RPMI7951 (cell line): Measurements from ENCODE around the gene ST6GALNAC4. TPM values are rescaled to one million over a fixed set of nuclear protein-coding genes. Genes with fewer than 3 reads are reported as not detected.
"Not testable (repeated sequence)": the region's sequence is repeated elsewhere in the genome, so short reads cannot be mapped to it uniquely, and the experiment has no call there.

Experiments
- DNase-seq: peaks from one replicate; pipeline ENCODE4 v3.0.0-alpha.2; 2012; ENCODE audit warnings: low read depth
- total RNA-seq: library from RNA; depleted of rRNA; stranded (reverse); fragments of >200 nt; shearing (Covaris generic); gene quantifications from 2 replicates; pipeline ENCODE4 v1.2.3, GENCODE V29; 2014; rRNA removed

Gene ST6GALNAC4
- total RNA-seq, 1 experiment from 2014 or later = 10.5 TPM

GRCh38 chr9:127870153-127870491 lies 46.7 kb downstream of the ST6GALNAC4 start:
- not testable (repeated sequence) for DNase-seq

- peak; percentile 72 for DNase-seq
These were observed 47.3 kb downstream of the ST6GALNAC4 start for GRCh38 chr9:127869310-127870152.

- DNase-seq = no peak
These were observed 48.5 kb downstream of the ST6GALNAC4 start for GRCh38 chr9:127868278-127868902.

GRCh38 chr9:127867356-127868277 lies 49.2 kb downstream of the ST6GALNAC4 start:
- DNase-seq = no peak

- DNase-seq = no peak
These were observed 50.3 kb downstream of the ST6GALNAC4 start for GRCh38 chr9:127866535-127866934.

- no peak for DNase-seq
These were observed 51.0 kb downstream of the ST6GALNAC4 start for GRCh38 chr9:127865645-127866464.

- no peak for DNase-seq
These were observed 53.6 kb downstream of the ST6GALNAC4 start for GRCh38 chr9:127863191-127863621.

- DNase-seq = no peak
These were observed 54.5 kb downstream of the ST6GALNAC4 start for GRCh38 chr9:127862075-127863011.

GRCh38 chr9:127860779-127861178 lies 56.1 kb downstream of the ST6GALNAC4 start:
- no peak for DNase-seq

- no peak for DNase-seq
These were observed 56.6 kb downstream of the ST6GALNAC4 start for GRCh38 chr9:127860260-127860659.

- DNase-seq = no peak
These were observed 58.8 kb downstream of the ST6GALNAC4 start for GRCh38 chr9:127858041-127858512.

Other genes with a start within 250 kb of the ST6GALNAC4 start
- not detected in 2 replicates for gene CFAP157, start 210.1 kb downstream of the ST6GALNAC4 start, total RNA-seq
- 15.6 and 27.0 TPM in 2 replicates for gene PTRH1, start 201.4 kb downstream of the ST6GALNAC4 start, total RNA-seq
- gene TTC16, start 201.0 kb downstream of the ST6GALNAC4 start, total RNA-seq = not detected in 2 replicates
- 4.8 and 6.6 TPM in 2 replicates for gene TOR2A, start 181.7 kb downstream of the ST6GALNAC4 start, total RNA-seq
- gene SH2D3C, start 138.4 kb downstream of the ST6GALNAC4 start, total RNA-seq = 0.12 and 0.29 TPM in 2 replicates
- gene CDK9, start 131.0 kb downstream of the ST6GALNAC4 start, total RNA-seq = 15.6 and 20.7 TPM in 2 replicates
- gene FPGS, start 114.2 kb downstream of the ST6GALNAC4 start, total RNA-seq = 29.7 and 38.4 TPM in 2 replicates
- 32.1 and 34.8 TPM in 2 replicates for gene ENG, start 62.4 kb downstream of the ST6GALNAC4 start, total RNA-seq
- gene AK1, start 39.4 kb downstream of the ST6GALNAC4 start, total RNA-seq = 57.7 and 61.9 TPM in 2 replicates
- gene ST6GALNAC6, start 17.4 kb downstream of the ST6GALNAC4 start, total RNA-seq = 15.7 and 20.1 TPM in 2 replicates
- 0.24 and 1.2 TPM in 2 replicates for gene PIP5KL1, start 13.7 kb upstream of the ST6GALNAC4 start, total RNA-seq
- gene DPM2, start 20.8 kb upstream of the ST6GALNAC4 start, total RNA-seq = 37.1 and 50.1 TPM in 2 replicates
- 2.8 and 5.4 TPM in 2 replicates for gene EEIG1, start 63.9 kb upstream of the ST6GALNAC4 start, total RNA-seq
- gene NAIF1, start 150.3 kb upstream of the ST6GALNAC4 start, total RNA-seq = 7.7 and 7.8 TPM in 2 replicates
- gene SLC25A25, start 151.2 kb upstream of the ST6GALNAC4 start, total RNA-seq = 4.6 and 8.5 TPM in 2 replicates
- 28.5 and 37.2 TPM in 2 replicates for gene PTGES2, start 210.7 kb upstream of the ST6GALNAC4 start, total RNA-seq
- gene LCN2, start 232.4 kb upstream of the ST6GALNAC4 start, total RNA-seq = not detected in 2 replicates
- 97.3 and 128 TPM in 2 replicates for gene BBLN, start 243.2 kb upstream of the ST6GALNAC4 start, total RNA-seq